HG02973 (cell line): ENCODE data around the gene CD48.
"Not testable (repeated sequence)": the region's sequence is repeated elsewhere in the genome, so short reads cannot be mapped to it uniquely, and the experiment has no call there.

Source experiments
- ATAC-seq: cut with Tn5 transposase; IDR thresholded peaks from one replicate; pipeline ENCODE4 v1.9.1; 2021; ENCODE audit warnings: moderate library complexity; ENCODE audit not compliant: unreplicated experiment

The CD48 gene

DNA sequence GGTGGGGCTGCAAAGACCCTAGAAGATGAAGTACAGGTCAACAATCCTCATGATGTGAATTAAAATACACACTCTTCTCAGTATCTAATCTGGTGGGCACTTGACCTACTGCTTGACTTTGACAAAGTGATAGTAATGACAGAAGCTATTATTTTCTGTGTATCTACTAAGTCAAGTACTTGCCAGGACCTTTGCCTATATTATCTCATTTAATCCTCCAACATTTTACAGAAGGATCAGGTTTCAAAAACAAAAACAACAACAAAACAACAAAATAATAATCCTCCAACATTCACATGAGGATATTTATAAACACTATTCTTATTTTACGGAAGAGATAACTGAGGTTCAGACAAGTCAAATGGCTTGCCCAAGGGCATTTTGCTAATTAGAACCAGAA lies 4.4 kb upstream of the CD48 start:
- no peak for ATAC-seq

DNA sequence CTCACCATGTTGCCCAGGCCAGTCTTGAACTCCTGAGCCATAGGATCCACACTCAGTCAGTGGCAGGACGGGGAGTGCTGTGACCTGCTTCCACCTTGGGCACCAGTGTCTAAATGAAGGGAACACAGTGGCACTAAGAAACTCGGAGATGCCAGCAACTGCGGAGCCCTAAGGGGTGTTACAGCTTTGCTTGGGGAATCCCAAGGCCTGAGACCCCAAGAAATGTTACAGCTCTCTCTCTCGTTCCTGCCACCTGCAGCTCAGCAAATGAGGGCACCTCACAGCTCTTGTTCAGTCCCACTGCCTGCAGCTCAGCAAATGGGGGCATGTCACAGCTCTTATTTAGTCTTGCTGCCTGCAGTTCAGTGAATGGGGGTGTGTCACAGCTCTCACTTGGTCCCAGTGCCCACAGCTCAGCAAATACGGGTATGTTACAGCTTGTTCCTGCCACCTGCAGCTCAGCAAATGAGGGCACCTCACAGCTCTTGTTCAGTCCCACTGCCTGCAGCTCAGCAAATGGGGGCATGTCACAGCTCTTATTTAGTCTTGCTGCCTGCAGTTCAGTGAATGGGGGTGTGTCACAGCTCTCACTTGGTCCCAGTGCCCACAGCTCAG lies 2.5 kb upstream of the CD48 start:
- not testable (repeated sequence) for ATAC-seq

DNA sequence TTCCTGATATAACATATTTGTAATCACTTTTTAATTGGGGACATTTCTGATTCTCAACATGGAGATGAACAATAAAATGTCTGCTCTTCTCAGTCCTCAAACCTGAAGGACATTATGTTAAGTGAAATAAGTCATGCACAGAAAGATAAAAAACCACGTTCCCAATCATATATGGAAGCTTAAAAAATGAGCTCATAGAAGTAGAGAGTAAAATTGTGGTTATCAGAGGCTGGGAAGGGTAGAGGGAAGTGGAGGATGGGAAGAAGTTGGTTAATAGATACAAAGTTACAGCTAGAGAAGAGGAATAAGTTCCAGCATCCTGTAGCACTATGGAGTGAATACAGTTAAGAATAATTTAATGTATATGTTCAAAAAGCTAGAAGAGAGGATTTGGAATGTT lies 1.5 kb upstream of the CD48 start:
- no peak for ATAC-seq

DNA sequence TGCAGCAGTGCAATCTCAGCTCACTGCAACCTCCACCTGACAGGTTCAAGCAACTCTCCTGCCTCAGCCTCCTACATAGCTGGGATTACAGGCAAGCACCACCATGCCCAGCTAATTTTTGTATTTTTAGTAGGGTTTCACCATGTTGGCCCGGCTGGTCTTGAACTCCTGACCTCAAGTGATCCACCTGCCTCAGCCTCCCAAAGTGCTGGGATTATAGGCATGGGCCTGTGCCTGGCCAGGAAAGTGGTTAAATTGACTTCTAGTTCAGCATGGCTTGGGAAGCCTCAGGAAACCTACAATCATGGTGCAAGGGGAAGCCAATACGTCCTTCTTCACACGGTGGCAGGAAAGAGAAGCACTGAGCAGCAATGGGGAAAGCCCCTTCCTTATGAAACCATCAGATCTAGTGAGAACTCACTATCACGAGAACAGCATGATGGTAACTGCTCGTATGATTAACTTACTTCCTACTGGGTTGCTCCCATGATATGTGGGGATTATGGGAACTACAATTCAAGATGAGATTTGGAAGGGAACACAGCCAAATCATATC lies 981 bp upstream of the CD48 start:
- ATAC-seq: peak; percentile 35

DNA sequence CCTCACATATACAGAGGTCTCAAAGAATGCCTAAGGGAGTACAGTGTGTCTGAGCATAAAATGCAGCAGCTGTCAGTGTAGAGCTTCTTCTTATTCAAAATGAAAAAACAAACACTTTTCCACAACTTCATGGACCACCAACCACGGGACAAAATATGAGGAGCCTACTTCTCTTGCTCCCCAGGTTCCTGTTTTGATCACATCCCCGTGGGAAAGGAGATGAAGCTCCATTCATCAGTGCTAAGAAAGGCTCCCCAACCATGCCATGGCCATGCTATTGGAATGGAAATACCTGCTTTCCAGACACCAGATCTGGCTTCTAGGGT lies 383 bp downstream of the CD48 start:
- ATAC-seq: no peak

DNA sequence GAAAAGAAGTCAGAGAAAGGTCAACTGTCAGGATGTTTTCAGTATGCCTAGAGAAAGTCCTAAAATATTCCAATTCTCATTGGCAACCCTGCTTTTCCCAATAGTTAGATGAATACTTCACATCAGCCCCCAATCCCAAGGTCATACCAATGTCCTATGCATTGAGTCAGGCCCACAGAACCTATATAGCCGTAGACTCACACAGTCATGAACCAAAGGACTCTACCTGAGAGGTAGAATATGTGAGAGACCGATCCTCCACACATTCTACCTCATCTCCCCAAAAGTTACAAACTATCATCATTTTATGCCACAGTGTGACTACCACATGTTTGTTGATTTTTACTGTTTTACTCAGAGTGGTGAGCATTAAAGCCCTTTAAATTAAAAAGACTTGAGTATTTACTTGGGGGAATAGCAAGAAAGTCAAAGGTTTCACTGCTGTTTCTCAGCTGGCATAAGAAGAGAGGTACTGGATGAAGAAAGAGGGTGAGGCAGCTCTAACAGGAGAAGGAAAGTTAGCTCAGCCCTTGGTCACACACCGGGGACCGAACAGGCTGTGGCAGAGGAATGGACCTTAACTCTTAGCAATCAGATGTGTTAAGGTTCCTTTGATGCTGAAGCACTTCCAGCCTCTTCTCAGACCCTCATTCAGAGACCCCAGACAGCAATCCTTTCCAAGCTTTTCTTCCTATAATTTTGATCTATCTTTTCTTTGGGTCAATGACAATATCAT lies 937 bp downstream of the CD48 start:
- ATAC-seq: no peak

DNA sequence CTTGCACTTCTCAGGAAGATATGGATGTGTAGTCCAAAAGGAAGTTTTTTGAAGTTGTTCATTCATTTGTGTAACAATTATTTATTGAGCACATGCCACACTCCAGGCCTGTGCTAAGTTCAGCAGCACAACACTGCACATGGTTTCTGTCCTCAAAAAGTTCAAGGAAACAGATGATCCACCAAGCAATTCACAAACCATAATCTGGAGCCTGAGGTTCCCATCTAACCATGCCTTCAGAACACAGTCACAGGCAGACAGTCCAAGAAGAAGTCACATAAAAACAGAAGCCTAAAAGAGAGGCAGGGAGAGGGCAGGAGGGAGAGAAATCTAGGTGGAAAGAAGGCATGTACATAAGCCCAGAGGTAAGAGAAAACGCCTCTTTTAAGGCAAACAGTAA lies 1.9 kb downstream of the CD48 start:
- no peak for ATAC-seq

DNA sequence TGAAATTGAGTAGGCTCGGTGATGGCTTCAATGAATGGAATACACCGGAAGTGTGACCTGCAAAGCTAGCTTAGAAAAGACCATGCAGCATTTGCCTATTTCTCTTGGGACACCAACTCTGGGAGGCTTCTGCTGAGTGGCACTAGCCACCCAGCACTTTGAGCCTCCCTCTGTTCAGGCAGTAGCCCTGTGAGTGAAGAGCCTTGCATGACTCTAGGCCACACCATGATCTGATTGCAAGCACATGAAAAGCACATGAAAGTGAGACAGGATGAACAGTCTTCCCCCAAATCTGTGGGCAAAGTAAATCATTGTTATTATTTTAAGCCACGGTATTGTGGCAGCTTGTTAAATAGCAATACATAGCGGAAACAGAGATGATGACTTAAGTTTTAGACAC lies 2.8 kb downstream of the CD48 start:
- peak; percentile 38 for ATAC-seq

DNA sequence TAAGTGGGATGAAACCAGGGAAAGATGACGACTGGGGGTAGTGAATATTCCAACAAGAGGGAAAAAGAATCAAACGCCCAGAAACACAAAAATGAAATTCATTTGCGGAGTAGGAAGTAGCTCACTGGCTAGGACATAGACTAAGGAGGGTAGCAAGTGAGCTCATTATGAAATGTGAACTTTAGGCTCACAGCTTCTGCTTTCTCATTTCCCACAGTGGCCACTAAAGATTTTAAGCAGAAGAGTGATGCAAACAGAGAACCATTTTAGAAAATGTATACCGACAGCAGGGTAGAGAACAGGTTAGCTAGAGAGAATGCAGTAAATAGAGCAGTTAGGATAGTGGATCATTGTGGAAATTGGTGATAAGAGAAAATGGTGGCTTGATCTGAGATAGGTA lies 3.5 kb downstream of the CD48 start:
- no peak for ATAC-seq

DNA sequence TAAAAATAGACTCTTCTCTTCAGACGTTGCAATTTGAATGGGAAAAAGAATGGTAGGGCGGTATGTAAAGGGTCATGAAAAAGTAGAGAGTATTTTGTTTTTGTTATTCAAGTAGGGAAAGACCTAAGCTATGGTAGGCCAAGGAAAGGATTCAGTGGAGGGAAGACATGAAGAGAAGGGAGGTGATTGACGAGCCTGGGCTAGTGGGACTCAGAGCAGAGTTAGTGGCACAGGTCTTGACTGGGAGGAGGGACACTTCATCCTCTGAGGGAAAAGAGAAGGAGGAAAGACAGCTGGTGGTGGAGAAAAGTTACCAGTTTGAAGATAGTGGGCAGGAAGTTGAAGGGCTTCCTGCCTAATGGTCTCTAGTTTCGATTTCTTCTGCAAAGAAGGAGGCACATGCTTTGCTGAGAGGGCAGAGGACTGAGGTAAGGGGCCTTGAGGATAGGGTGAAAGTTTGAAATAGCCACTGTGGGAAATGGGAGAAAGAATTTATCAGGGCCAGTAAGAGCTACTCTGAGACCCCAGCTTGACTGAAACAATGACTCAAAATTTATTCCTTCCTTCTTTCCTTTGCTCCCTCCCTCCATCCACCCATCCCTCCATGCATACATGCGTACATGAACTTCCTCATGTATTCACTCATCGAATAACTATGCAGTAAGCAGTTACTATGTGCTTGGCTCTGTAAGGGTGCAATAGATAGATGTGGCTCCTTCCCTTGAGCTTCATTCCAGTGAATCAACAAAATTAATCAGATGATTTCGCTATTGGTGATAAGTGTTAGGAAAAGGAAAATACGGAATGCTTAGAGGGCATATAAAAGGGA lies 4.2 kb downstream of the CD48 start:
- no peak for ATAC-seq

DNA sequence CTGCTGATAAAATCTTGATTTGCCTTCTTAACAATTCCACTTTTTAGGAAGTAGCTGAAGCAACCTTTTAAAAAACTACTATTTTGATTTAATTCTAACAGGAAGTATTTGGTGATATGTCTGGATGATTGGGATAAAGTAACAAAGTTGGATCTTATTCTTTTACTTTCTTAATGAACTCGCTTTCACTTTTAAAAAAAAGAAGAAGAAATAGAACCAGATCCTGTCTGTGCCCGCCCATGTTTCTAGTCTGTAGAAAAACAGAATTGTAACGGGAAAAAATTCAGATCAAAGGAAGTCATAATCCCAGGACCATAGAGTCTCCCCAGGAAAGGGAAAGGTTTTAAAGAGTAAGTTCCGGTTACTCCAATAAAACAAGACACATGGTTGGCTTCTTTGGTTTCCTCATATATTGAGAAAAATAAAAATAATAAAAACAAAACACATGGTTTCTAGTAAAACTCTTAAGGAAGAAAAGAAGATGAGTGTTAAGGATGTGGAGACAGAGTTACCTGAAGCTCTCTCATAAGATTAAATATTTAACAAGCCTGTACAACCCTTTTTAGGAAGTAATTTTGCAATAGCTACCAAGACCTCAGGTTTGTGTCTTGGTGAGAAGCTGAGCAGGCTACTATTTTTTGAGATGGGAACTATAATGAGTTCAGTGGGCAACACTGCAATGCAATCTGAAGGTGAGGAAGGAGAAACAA lies 4.9 kb downstream of the CD48 start:
- ATAC-seq: no peak

DNA sequence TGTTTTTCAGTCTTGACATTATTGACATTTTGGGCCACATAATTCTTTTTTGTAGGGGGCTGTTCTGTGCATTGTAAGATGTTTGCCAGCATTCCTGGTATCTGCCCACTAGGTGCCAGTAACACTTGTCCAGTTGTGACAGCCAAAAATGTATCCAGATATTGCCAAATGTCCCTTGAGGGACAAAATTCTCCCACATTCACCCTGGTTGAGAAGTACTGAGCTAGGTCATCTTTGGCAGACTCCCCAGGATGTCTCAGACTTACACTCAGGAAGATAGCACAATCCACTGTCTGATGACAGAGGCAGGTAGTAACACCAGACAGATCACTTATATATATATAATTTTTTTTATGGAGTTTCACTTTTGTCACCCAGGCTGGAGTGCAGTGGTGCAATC lies 5.9 kb downstream of the CD48 start:
- no peak for ATAC-seq

DNA sequence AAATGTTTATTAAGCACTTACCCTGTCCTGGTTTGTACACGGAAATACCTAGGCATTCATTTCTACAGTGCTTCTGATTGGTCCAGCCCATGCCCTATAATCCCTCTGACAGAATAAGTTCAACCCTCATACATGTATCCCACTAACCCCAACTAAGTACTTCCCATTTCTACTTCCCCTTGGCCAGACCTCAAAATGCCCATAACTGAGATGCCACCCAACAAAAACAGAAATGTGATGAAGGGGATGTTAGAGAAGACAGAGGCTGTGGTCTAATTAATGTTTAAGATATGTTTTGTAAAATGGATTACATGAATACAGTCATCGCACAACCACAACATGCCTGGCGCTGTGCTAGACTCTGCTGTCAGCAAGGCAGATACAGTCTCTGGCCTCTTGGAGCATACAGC lies 6.4 kb downstream of the CD48 start:
- not testable (repeated sequence) for ATAC-seq

DNA sequence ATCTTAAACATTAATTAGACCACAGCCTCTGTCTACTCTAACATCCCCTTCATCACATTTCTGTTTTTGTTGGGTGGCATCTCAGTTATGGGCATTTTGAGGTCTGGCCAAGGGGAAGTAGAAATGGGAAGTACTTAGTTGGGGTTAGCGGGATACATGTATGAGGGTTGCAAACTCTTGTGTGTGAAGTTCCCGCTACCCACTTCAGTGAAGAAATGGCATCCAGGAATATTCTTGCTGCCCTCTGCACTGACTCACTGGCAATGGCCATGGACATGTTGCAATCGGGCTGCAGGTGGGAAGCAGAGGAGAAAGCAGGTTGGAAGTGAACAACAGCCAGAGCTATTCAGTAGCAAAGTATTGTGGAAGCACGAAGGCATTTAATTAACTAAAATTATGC lies 7.4 kb downstream of the CD48 start:
- no peak for ATAC-seq

DNA sequence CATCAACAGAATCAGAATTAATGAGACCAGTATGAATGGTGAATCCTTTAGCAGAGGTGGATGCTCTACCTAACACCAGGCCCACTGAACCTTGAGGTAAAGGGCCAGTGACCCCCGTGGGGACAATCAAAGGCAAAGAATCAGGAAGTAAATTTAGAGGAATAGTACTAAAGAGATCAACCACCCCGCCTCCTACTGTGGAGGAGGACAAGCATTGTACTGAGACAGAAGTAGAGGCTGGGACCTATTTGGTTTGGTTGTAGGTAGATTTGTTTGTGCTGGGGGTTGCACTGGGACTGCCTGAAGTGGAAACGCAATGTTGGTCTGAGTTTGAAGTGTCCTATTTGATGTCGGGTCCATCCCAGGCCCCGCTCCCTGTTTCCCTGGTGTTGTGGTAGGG lies 9.5 kb downstream of the CD48 start:
- no peak for ATAC-seq

DNA sequence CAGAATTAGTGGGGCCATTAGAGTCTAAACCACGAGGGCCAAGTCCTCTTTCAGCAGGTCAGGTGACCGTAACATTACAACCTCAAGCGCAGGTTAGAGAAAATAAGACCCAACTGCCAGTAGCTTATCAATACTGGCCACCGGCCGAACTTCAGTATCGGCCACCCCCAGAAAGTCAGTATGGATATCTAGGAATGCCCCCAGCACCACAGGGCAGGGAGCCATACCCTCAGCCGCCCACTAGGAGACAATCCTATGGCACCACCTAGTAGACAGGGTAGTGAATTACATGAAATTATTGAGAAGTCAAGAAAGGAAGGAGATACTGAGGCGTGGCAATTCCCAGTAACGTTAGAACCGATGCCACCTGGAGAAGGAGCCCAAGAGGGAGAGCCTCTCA lies 19.2 kb downstream of the CD48 start:
- ATAC-seq: not testable (repeated sequence)

DNA sequence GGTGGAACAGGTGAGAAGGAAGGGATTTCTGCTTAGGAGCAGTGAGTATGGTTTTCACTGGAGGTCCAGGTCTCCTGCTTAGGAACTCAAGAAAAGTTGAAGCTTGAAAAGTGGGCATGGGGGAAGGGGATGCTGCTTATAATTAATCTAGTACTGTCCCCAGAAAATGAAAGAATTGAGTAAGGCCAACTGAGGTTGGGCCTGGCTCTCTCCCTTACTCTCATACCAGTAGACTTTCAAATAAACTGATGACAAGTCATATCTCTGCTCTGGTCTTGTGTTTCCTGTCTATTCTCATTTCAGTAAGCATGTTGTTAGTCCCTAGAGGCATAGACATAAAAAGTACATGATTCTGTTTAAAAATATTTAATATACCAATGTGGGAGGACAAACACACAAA lies 26.4 kb downstream of the CD48 start:
- no peak for ATAC-seq

DNA sequence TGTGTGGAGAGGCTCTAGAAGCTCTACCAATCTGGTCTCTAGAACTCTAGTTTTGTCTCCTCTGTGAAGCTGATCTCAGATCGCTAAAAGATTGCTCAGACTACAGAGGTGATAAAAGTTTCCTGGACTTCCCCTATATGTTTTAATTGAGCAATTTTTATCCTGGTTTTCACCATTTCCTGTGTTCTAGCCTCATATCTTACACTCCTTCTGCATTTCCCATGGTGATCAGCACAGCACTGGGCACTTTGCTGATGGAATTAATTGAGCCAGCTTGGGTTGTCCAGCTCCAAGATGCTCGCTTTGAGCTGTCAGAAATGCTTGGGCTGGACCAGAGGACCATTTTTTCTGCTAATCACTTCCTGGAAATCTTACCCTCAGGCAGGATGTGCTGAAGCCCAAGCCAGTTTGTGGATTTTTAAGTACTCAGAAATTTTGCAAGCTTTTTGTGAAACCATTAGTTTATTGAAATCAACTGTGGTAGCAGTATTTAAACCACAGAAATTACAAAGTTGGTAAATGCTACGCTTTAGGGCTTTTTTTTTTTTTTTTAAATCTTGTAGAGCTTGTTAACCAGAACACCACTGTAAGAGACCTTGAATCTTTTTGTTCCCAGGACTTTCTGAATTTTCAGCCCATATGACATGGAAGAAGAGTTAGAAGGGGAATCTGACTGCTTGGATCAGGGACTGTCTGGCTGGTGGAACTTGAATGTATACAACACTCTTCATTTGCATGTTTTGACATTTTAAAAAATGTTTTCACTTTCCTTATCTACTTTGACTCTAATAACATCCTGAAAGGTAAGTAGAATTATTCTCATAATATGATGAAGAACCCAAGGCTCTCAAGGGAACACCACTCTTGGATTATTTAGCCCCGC lies 28.4 kb downstream of the CD48 start:
- ATAC-seq: no peak

DNA sequence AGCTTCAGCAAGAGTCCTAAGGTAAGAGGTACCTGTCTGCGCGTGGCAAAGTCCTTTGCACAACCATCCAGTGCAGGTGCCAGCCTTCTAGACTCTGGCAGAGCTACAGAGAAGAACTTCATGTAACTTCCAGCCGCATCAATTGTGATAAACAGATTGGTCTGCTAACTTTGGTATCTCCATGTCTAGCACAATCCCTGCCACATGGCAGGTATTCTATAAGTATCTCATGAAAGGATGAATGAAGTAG lies 29.8 kb downstream of the CD48 start:
- no peak for ATAC-seq

DNA sequence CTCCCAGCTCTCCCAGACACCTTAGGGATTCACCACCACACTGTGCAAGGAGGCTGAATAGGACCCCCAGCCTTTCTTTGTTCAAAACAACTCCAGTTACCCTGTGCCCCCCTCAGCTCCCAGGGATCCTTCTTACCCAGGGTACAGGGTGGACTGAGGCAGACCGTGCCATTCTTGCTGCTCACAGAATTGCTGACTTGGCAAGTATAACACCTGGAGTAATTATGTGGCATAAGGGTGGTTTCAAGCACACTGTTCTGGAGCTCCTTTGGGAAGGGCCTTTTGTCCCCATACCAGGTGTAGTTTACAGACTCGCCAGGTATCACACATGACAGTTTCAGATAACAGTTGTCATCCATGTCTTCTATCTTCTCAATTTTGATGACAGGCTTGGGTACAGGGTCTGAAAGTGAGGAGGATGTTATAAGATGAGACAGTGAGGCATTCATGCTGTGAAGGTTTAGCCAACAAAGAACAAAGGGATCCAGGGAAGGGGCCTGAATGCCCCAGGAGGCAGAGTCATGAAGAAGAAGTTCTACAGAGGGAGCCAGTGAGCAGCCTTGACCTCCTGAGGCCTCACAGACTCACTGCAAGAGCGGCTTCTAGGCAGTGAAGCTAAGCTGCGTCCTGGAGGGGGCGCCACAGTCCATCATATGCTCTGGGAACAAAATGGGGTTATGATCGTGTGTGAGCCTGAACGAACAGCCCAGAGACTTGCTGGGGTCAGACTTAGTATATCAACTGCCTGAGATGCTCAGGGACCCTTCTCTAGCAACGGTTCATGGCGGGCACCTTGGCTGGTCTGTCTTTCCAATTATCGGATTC lies 30.3 kb downstream of the CD48 start:
- ATAC-seq: peak; percentile 47
